Vagina (tissue), 2 donors: ENCODE measurements around the gene CELF5.

Experiments
- POLR2A ChIP-seq, 2 donors: fragments of 450-650 bp; IDR thresholded peaks; one replicate each; pipeline ENCODE4 v1.6.1; 2017; ENCODE audit warnings: antibody characterized with exemption in 2 of 2, mild to moderate bottlenecking in 2 of 2, moderate library complexity in 2 of 2
- TF ChIP-seq, protein P1 (sequence below), 3 experiments: fragments of 450-650 bp in 2 of 3; fragments of 200-600 bp in 1 of 3; sonication (generic) in 1 of 3; IDR thresholded peaks; one replicate each; pipeline ENCODE4 v1.5.1; 2017 to 2019; ENCODE audit warnings: antibody characterized with exemption in 3 of 3, mild to moderate bottlenecking in 2 of 3, moderate library complexity in 2 of 3

DNA sequence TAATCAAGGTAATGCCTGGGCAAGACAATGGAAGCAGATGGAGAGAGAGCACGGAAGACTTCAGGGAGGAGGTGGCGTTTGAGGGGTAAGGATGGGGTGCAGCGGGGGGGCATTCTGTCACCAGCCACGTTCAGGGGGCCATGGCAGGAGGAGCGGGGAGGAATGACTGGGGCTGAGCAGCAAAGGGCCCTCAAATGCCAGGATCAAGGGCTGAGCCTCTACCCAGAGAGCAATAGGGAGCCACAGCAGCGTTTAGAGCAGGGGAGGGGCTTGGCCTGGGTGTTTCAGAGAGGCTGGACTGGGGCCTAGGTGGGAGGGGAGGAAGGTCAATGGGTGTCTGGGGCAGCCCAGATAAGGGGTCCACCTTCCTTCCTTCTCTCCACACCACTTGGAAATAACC, 44.3 kb downstream of the CELF5 start:
- TF ChIP-seq, protein P1, sequence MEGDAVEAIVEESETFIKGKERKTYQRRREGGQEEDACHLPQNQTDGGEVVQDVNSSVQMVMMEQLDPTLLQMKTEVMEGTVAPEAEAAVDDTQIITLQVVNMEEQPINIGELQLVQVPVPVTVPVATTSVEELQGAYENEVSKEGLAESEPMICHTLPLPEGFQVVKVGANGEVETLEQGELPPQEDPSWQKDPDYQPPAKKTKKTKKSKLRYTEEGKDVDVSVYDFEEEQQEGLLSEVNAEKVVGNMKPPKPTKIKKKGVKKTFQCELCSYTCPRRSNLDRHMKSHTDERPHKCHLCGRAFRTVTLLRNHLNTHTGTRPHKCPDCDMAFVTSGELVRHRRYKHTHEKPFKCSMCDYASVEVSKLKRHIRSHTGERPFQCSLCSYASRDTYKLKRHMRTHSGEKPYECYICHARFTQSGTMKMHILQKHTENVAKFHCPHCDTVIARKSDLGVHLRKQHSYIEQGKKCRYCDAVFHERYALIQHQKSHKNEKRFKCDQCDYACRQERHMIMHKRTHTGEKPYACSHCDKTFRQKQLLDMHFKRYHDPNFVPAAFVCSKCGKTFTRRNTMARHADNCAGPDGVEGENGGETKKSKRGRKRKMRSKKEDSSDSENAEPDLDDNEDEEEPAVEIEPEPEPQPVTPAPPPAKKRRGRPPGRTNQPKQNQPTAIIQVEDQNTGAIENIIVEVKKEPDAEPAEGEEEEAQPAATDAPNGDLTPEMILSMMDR (IDR thresholded peaks at IDR 0.05), result no peak
- no peak for TF ChIP-seq POLR2A (IDR thresholded peaks at IDR 0.05)
